Epithelial cell of prostate (primary cell): ENCODE measurements around the gene TSPAN9.
"Not testable (repeated sequence)": the region's sequence is repeated elsewhere in the genome, so short reads cannot be mapped to it uniquely, and the experiment has no call there.

Experiments
- DNase-seq: peaks from one replicate; pipeline ENCODE4 v3.0.0-alpha.2; 2011; ENCODE audit warnings: low read depth, low spot score
- H3K27ac ChIP-seq: fragments of 450-650 bp; 2 replicates; pipeline ENCODE4 v1.5.1; 2017; ENCODE audit warnings: mild to moderate bottlenecking

TSPAN9 gene

GRCh38 chr12:3042826-3043225, 34.4 kb upstream of the TSPAN9 start:
- no peak for DNase-seq

GRCh38 chr12:3043406-3043805, 33.8 kb upstream of the TSPAN9 start:
- H3K27ac ChIP-seq, result no peak overlapping the region
- DNase-seq, result no peak

More at GRCh38 chr12:3042826-3043225, 34.4 kb upstream of the TSPAN9 start:
- H3K27ac ChIP-seq, result no peak overlapping the region

GRCh38 chr12:3044141-3044630, 33.0 kb upstream of the TSPAN9 start:
- DNase-seq, result no peak
- H3K27ac ChIP-seq, result no peak overlapping the region

- no peak overlapping the region for H3K27ac ChIP-seq
- no peak for DNase-seq
Measured at GRCh38 chr12:3045494-3045893, 31.7 kb upstream of the TSPAN9 start.

GRCh38 chr12:3045989-3046388, 31.2 kb upstream of the TSPAN9 start:
- H3K27ac ChIP-seq, result no peak overlapping the region
- no peak for DNase-seq

- no peak overlapping the region for H3K27ac ChIP-seq
- DNase-seq, result no peak
Measured at GRCh38 chr12:3046441-3047200, 30.6 kb upstream of the TSPAN9 start.

GRCh38 chr12:3047961-3048360, 29.2 kb upstream of the TSPAN9 start:
- DNase-seq, result no peak
- no peak overlapping the region for H3K27ac ChIP-seq

GRCh38 chr12:3048540-3048939, 28.6 kb upstream of the TSPAN9 start:
- H3K27ac ChIP-seq, result no peak overlapping the region
- no peak for DNase-seq

GRCh38 chr12:3049176-3049575, 28.0 kb upstream of the TSPAN9 start:
- H3K27ac ChIP-seq, result no peak overlapping the region
- no peak for DNase-seq

GRCh38 chr12:3049611-3050249, 27.4 kb upstream of the TSPAN9 start:
- no peak for DNase-seq
- H3K27ac ChIP-seq, result no peak overlapping the region

- DNase-seq, result no peak
- no peak overlapping the region for H3K27ac ChIP-seq
Measured at GRCh38 chr12:3054374-3054773, 22.8 kb upstream of the TSPAN9 start.

GRCh38 chr12:3055026-3055703, 22.0 kb upstream of the TSPAN9 start:
- H3K27ac ChIP-seq, result no peak overlapping the region
- no peak for DNase-seq

GRCh38 chr12:3055704-3056467, 21.3 kb upstream of the TSPAN9 start:
- no peak for DNase-seq
- H3K27ac ChIP-seq, result no peak overlapping the region

GRCh38 chr12:3061059-3061458, 16.1 kb upstream of the TSPAN9 start:
- no peak for DNase-seq
- no peak overlapping the region for H3K27ac ChIP-seq

GRCh38 chr12:3061501-3062215, 15.5 kb upstream of the TSPAN9 start:
- no peak overlapping the region for H3K27ac ChIP-seq
- no peak for DNase-seq

- H3K27ac ChIP-seq, result no peak overlapping the region
- DNase-seq, result no peak
Measured at GRCh38 chr12:3065300-3065699, 11.9 kb upstream of the TSPAN9 start.

- not testable (repeated sequence) for H3K27ac ChIP-seq, DNase-seq
Measured at GRCh38 chr12:3065846-3066245, 11.3 kb upstream of the TSPAN9 start.

- DNase-seq, result no peak
Measured at GRCh38 chr12:3069714-3070113, 7.5 kb upstream of the TSPAN9 start.

GRCh38 chr12:3071107-3071506, 6.1 kb upstream of the TSPAN9 start:
- H3K27ac ChIP-seq, result no peak overlapping the region
- DNase-seq, result no peak

More at GRCh38 chr12:3069714-3070113, 7.5 kb upstream of the TSPAN9 start:
- no peak overlapping the region for H3K27ac ChIP-seq

- no peak overlapping the region for H3K27ac ChIP-seq
- DNase-seq, result no peak
Measured at GRCh38 chr12:3071710-3072109, 5.5 kb upstream of the TSPAN9 start.
